Measurements from ENCODE around the gene ATP6V1F.

ATP6V1F gene

DNA sequence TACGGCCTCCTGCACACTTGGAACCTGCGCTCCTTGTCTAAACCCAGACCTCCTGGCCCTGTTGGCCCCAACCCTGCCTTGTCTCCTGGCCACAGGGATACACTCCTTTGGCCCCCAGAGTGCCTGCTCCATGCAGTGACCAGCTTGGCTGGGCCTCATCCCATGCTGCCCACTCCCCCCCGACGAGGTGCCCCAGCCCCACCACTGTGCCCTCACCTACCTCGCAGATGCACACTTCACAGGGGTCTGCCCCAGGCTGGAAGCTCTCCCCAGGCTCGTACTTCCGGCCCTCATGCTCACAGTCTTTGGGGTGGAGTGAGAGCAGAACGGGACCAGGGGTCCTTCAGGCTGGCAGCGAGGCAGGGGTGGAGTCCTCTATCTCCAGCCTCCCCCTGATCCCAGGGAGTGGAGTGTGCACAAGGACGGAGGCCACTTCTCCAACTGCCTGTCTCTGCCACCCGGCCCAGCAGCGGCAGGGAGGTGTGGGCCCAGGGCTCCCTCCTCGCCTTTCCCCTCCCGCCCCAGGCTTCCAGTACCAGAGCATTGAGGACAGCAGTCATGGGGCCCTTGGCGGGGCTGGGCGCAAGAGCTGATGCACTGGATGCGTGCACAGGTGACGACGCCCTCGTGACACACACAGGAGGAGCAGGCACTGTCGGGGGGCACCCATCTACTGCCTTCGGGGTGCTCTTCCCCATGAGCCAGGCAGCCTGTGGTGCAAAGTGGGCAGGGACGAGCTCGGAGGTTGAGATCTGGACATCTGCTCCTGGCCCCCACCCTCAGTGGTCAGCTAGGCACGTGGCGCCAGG, 22.1 kb downstream of the ATP6V1F start:
- no peak for DNase-seq

DNA sequence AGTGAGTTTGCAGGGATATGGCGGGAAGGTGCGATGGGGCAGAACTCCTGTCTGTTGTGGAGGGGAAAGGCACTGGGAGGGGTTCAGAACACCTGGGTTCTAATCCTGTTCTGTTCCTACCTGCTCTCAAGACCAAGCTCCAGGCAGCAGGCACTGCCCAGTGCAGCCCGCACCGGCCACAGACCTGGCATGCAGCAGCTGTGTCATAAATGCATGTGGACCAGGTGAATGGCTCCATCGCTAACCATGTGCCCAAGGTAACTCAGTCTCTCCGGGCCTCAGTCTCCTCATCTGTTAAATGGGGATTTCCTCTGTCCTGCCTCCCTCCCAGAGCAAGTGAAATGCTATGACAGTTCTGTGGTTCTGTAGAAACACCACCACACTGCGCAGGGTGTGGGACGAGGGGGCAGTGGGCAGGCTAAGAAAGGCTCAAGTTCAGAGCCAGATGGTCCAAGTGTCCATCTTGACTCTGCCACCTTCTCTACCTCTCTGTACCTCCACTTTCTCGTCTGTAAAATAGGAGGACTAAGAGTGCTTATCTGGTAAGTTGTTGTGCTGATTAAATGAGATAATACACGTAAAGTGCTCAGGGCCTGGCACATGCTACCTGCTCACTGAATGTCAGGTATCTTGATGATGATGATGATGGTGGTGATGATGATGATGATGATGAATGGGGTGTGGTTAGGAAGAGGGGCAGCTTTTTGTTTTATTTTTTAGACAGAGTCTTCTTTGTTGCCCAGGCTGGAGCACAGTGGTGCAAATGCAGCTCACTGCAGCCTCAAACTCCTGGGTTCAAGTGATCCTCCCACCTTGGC, 22.9 kb downstream of the ATP6V1F start:
- no peak for DNase-seq

DNA sequence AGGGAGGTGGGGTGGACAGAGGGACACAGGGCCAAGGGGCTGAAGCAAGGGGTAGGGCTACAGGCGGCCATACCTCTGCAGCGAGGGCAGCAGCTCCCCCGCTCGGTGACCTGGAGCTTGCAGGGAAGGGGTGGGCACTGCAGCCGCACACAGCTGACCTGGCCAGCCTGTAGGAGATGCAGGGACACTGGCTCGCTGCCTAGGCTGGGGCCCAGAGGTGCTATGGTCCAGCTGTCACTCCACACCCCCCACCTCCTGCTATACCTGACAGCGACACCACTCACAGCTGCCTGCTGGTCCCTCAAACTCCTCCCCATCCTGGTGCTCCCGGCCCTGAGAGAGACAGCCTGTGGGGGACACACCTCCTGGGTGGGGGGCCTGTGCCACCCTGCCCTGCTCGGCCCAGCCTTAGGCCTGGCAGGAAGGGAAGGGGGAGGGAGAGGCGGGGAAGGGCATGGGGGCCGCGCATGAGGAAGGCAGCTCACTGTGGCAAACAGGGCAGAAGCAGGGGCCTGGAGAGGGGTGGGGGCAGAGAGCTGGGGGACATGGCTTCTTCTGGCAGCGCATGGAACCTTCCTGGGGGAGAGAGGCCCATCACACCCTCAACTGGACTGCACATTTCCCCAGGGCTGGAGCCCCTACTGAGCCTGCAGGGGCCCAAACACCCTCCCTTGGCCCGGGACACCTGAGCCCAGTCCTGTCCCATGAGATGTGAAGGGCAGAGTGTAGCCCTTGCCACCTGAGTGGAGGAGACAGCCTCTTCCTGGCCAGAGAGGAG, 23.9 kb downstream of the ATP6V1F start:
- DNase-seq = no peak

DNA sequence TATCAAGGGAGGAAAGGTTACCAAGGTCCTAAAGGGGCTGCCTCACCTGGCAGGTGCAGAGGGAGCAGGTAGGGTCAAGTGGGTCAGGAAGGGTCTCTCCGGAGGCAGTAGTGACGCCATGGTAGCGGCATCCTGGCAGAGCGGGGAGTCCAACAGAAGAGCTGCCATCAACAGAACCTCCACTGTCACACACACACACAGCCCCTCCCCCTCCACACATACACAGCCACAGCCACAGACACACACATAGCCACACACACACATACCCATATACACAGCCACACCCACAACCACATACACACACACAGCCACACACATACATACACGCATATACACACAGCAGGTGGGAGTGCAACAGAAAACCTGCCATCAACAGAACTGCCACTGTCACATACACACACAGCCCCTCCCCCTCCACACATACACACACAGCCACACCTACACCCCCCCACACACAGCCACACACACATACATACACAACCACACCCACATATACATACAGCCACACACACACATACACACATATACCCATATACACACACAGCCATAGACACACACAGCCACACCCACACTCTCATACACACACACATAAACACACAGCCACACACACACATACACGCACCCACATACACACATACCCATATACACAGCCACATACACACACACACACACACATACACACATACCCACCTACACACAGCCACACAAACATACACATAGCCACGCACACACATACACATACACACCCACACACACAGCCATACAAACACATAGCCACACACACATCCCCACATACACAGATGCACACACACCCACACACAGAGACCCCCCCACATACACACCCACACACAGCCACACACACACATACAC, 24.7 kb downstream of the ATP6V1F start:
- DNase-seq = no peak

DNA sequence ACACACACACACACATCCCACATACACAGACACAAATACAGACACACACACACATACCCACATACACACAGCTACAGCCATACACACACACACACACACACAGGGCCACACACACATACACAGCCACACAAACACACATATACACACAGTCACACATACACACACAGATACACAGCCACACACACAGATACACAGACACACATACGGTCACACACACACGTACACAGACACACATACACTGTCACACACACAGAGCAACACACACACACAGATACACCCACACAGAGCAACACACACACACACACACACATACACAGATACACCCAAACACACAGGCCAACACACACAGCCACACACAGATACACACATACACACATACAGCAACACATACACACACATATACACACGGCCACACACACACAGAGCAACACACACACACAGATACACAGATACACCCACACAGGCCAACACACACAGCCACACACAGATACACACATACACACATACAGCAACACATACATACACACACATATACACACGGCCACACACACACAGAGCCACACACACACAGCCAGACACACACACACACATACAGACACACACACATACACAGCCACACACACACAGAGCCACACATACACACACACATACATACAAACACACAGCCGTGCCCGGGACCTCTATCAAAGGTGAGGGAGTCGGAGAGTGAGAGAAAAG, 25.5 kb downstream of the ATP6V1F start:
- no peak for DNase-seq

DNA sequence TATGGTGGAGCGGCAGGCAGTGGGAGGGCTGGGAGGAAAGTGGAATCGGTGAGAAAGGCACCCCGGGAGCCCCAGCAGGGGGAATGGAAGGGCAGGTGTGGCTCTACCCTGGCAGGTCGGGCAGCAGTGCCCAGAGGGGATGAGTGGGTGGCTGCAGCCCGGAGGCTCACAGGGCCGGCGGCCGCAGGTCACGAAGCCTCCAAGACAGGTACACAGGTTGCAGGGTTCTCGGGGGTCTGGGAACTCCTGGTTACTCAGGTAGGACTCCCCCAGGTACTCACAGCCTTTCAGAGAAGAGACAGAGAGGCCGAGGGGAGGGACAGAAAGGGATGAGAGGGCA, 26.1 kb downstream of the ATP6V1F start:
- DNase-seq = no peak

DNA sequence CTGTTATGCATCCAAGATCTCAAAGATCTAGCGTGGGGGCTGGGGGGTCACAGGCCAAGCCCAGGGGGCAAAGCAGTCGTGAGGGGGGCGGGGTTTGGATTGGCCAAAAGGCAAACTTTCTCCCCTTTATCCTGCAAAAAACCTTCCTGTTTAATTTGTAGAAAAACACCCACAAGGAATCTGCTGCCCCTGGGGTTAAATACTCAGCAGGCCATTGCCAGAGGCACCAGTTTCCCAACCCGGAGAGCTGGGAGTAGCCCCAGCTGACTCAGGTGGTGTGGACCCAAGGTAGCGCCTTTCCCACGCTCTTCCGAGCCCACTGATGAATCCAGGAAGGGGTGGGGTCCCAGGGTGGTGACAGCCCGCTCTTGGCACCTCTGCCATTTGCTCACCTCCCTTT, 26.5 kb downstream of the ATP6V1F start:
- no peak for DNase-seq

DNA sequence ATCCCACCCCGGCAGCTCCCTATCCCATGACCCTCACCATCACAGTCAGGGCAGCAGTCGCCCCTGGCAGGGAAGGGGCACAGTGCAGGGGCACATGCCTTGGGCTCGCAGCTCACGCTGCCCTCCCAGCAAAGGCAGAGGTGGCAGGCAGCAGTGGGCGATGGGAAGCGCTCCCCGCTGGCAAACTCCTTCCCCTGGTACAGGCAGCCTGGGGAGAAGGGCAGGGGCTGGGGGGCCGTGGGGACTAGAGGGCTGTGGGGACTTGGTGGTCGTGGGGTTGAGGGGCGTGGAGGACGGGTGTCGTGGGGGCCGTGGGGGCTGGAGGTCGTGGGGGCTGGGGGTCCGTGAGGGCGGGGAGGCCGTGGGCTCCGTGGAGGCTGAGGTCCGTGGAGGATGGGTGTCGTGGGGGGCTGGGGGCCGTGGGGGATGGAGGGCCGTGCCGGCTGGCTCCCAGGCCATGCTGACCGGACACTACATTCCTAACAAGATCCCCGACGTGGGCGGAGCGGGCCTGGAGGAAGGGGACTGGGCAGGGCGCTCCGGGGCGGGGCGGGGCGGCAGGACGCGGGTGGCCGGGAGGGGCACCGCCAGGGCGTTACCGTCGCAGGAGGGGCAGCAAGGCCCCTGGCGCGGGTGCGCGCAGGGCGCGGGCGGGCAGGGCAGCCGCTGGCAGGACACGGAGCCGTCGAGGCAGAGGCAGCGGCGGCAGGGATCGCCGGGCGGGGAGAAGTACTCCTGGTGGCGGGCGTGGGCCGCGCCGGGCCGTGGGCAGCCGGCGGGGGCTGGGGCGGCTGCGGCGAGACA, 27.9 kb downstream of the ATP6V1F start:
- DNase-seq = no peak

DNA sequence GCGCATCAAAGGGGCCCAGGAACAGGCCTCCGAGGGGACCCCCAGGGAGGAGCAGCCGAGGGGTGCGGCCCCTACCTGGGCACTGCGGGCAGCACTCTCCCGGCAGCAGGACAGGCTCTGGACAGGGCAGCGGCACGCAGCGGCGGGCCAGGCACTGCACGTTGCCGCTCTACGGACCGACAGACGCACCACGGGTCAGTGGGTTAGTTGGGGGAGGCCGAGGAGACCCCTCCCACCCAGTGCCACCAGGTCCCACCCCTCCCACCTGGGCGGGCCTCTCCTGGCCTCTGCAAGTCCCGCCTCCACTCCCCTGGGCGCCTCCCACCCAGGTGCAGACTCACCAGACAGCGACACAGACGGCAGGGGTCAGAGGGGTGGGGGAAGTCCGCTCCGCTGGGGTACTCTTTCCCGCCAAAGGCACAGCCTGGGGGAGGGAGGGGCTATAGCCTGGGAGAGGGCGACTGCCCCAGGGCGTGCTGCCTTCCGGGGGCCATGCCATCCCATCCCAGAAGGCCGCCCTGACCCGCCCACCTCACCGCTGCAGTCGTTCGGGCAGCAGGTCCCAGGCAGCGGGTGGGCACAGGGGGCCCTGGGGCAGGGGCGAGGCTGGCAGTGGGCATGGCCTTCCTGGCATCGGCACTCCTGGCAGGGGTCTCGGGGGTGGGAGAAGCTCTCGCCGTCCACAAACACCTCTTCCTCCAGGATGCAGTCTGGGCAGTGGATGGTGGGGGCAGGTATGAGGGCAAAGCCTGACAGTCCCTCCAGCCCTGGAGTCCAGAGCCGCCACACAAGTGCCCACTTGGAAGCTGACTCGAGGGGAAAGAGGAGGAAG, 28.7 kb downstream of the ATP6V1F start:
- DNase-seq = no peak

DNA sequence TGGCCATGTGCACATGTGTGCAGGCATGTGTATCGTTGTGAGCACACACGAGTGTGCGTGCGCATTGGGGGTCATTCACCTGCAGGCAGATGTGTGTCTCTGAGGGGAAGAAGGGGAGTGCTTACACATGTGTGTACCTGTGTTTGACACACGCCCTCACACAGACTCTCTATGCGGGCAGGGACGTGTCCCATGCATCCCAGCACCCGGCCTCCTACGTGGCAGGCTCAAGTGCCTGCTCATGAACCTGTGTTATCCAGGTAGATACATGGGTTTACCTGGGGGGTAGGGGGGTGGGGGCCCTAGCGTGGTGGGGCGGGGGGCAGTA, 29.2 kb downstream of the ATP6V1F start:
- no peak for DNase-seq

DNA sequence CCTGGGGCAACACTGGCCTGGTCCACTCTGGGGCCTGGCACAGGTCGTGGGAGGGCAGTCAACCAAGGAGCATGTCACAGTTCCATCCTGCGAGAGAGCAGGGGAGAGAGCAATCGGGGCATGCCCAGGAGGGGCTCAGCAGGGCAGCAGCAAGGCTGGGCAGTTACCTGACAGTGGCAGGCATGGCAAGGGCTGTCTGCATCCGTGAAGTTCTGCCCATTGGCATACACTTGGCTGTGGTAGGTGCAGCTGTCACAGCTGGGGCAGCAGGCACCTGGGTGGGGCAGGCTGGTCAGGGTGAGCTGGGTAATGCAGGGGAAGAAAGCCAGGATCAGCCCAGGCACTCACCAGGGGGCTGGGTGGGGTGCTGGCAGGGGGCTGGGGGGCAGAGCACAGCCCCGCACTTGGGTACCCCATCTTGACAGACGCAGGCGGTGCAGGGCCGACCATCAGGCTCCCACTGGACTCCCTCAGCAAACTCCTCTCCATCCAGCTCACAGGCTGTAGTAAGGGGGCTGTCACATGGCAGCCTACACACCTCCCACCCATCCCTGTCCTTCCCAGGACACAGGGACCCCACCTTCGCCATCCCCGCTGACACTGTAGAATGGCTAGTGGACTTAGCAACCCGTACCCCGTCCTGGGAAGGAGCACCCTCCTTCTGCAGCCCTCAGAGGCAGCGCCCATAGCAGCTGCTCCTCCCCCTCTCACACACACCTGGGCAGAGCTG, 30.0 kb downstream of the ATP6V1F start:
- DNase-seq = no peak

DNA sequence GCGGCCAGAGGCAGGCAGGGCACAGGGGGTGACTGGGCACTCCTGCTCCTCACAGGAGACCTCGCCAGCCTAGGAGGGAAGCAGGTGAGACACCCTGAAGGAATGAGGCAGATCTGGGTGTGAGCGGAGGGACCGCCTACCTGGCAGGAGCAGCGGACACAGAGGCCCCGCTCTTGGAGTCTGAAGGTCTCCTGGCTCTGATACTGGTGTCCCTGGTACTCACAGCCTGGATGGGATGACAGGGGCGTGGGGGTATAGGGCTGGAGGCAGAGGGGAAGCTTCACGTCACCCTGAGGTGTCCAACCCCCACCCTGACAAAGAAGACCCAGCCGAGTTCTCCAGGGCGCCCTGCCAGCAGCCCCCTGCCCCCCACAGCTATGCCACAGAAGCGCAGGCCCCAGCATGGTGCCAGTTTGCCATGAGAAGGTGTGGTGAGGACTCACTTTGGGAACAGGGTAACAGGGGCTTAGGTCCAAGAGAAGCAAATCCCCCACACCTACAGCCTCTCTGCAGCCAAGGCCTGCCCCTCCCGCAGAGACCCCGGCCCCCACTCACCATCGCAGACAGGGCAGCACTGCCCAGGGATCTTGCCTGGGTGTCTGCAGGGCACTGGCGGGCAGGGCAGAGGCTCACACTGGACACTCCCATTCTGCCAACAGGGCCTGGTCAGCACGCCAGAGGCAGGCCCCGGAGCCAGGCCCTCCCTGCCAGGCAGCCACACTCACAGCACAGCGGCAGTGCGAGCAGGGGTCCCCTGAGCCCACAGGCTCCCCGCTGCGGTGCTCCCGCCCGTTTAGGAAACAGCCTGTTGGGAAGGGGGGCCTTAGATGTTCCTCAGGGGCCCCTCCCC, 30.8 kb downstream of the ATP6V1F start:
- no peak for DNase-seq

DNA sequence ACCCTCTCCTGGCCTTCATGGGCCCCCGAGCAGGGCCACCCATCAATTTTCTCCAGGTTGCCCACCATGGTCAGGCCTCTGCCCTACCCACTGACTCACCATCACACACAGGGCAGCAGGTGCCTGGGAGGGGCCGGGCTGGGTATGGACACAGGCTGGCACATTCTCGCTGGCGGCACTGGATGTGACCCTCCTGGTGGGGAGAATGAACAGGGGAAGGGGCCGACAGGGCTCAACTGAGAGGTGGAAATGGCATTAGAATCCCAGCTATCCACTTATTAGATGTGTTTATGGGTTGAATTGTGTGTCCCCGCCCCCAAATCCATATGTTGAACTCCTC, 31.4 kb downstream of the ATP6V1F start:
- DNase-seq = no peak

DNA sequence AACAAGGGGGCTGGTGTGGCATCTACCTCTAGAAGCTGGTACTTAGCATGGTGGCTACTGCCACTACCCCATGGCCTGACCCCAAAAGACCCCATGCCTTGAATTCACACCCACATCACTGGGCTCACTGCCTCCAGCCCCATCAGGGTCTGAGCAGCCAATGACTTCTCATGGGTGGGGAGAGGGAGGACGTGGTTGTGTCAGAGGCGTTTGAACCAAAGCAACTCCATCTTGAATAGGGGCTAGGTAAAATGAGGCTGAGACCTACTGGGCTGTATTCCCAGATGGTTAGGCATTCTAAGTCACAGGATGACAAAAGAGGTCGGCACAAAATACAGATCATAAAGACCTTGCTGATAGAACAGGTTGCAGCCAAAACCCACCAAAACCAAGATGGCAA, 32.7 kb downstream of the ATP6V1F start:
- no peak for DNase-seq

DNA sequence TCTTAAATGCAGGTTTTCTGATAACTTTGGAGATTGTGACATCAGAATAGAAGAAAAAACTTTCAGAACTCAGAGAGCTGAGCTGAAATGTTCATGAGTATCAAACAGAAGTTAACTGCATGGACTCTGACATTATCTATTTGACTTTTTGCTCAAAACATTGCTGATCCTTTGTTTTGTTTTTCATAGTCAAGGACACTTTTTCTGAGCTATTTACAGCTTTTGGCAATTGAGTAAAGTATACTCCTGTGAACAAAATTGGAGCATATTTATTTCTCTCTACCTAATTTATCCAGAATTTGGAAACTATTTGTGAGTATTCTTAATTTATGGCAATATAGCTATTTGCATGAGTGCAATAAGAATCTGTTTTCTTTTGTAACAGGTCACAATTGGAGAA, 36.7 kb downstream of the ATP6V1F start:
- no peak for DNase-seq

DNA sequence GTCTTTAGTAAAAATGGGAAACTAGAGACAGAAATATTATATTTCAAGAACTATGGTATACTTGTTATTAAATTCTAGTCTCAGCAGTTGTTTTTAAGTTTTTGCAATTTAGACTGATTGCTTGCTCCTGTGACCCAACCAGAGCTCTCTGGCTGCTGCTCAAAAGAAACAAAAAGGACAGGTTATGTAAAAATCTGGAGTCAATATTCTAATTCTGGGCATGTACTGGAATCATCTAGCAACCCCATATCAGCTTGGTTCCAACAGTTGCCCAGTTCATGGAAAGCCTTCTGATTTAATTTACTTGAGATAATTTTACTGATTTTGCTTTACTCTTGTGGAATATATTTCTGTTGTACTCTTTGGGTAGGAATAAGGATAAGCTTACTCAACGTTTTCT, 37.6 kb downstream of the ATP6V1F start:
- DNase-seq = no peak

DNA sequence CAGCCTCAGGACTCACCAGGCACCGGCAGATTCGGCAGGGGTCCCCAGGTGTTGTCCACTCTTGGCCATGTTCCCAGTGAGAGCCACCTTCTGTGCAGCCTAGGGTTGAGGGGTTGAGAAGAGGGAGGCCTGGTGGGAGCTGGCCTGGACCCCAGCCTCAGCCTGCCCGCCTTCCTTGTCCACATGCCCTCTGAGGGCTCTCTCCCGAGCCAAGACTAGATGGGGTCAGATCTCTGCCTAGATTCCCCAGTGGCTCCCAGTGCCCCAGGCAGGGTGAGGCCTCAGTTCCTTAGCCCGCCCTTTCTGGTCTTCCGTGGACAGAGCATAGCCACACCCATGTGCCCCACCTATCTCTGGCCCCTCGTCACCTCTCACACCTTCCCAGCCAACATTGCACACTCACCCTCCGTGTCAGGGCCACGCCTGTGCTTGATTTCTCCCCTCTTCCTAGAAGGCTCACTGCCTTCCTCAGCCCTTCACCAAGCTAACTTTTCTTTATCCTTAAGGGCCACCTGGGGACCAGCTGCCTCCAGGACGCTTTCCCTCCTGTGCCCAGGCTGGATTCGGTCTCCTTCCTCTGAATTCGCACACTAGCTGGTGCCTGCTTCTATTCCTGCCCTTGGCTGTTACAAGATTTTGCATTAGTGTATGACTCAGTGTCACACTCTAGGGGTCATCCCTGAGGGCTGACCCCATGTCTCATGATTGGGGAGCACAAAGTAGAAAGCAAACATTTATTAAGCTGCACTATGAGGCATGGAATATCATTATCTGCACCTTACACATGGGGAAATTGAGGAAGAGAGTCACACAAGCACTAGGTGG, 40.3 kb downstream of the ATP6V1F start:
- no peak for DNase-seq
